Spleen (tissue), 7 donors: ENCODE data around the gene EPAS1.
A peak's percentile ranks its signal among the peaks of the same experiment; 100 is the strongest.

Experiments used
- CTCF ChIP-seq, 11 experiments: fragments of 200-600 bp in 7 of 11; fragments of 450-650 bp in 4 of 11; sonication (generic) in 4 of 11; IDR thresholded peaks in 8 of 11; conservative IDR thresholded peaks in 3 of 11; 1 replicate in 7 of 11; 2 replicates in 4 of 11; pipeline versions ENCODE4 v1.4.0 to v1.8.0; 2016 to 2021; ENCODE audit warnings: antibody characterized with exemption in 11 of 11, inconsistent platforms in 4 of 11, mild to moderate bottlenecking in 1 of 11
- POLR2AphosphoS5 ChIP-seq, 3 donors: sonication (generic); formaldehyde crosslinking; IDR thresholded peaks; one replicate each; pipeline ENCODE4 v1.5.1; 2017; ENCODE audit warnings: antibody characterized with exemption in 3 of 3
- donor health status: DM: no; HTN: no; CAD: no; lungs with moderate emphysema.
- donor health status: DM: no; HTN: no; CAD: no.
- donor health status: DM: no; HTN: no; CAD: no.

DNA sequence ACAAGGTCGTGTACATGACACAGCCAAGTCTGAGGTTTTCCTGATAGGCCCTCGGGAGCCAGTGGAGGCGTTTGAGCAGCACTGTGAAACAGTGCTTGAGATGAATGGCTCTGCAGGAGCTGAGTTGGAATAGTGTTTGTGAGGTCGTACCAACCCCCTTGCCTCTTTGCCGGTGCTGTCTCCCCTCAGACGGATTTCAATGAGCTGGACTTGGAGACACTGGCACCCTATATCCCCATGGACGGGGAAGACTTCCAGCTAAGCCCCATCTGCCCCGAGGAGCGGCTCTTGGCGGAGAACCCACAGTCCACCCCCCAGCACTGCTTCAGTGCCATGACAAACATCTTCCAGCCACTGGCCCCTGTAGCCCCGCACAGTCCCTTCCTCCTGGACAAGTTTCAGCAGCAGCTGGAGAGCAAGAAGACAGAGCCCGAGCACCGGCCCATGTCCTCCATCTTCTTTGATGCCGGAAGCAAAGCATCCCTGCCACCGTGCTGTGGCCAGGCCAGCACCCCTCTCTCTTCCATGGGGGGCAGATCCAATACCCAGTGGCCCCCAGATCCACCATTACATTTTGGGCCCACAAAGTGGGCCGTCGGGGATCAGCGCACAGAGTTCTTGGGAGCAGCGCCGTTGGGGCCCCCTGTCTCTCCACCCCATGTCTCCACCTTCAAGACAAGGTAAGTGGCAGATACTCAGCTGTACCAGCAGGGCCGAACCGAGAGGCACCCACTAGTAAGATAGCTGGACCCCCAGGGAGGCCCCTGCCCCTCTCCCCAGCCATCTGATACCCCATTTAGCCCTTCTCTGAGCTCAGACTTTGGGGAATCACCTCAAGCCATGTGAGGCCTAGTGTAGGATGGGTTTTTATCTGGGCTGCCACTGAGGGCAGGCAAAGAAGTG lies 83.1 kb downstream of the EPAS1 start:
- no peak for TF ChIP-seq CTCF (IDR thresholded peaks at IDR 0.05 in 8 of 11, conservative IDR thresholded peaks at IDR 0.05 in 3 of 11)
- TF ChIP-seq POLR2AphosphoS5 (IDR thresholded peaks at IDR 0.05) = peak in 1 of 3 donors; percentile 33
